Measurements from ENCODE around the gene CHAC1. TPM values are rescaled to one million over a fixed set of nuclear protein-coding genes. Genes with fewer than 3 reads are reported as not detected.

CHAC1 gene
- total RNA-seq, 3 donors from 2014 or later (not counting 1 experiment from before 2014, with no cell fraction given): 1.1 to 1.7 TPM; not detected in 1

- Mint-ChIP-seq H3K4me1 (no peaks in the 10 kb centered on the region), H3K27me3 (ENCODE audit: low read depth in 2 of 2) (no peaks in the 10 kb centered on the region), H3K36me3 (peaks cover 29% of the 10 kb centered on the region), H3K9me3 (no peaks in the 10 kb centered on the region), H3K27ac (no peak overlapping the region), H3K4me3 (no peak overlapping the region)
- H3K4me3 ChIP-seq (ENCODE audit: low read length): no peak overlapping the region
- no peak for DNase-seq
- WGBS (ENCODE audit: insufficient coverage): 100% methylated on average over 3 of the region's 3 CpGs
- peaks cover 49% of the 10 kb centered on the region for H3K36me3 ChIP-seq (ENCODE audit: control insufficient read depth, insufficient read depth, low read length)
- TF ChIP-seq CTCF (IDR thresholded peaks at IDR 0.05): no peak
- no peak overlapping the region for H3K27ac ChIP-seq (ENCODE audit: low read length)
- intact Hi-C loops (cut with micrococcal nuclease): no loop called here
- no peaks in the 10 kb centered on the region for H3K27me3 ChIP-seq (ENCODE audit: control insufficient read depth, insufficient read depth, low read length)
- H3K9me3 ChIP-seq (ENCODE audit: control insufficient read depth, insufficient read depth, low read length): no peaks in the 10 kb centered on the region
- no peaks in the 10 kb centered on the region for H3K4me1 ChIP-seq (ENCODE audit: control insufficient read depth, insufficient read depth, low read length)
- no peak for ATAC-seq
These were observed 38.1 kb downstream of the CHAC1 start for GRCh38 chr15:40991355-40991754.

DNA sequence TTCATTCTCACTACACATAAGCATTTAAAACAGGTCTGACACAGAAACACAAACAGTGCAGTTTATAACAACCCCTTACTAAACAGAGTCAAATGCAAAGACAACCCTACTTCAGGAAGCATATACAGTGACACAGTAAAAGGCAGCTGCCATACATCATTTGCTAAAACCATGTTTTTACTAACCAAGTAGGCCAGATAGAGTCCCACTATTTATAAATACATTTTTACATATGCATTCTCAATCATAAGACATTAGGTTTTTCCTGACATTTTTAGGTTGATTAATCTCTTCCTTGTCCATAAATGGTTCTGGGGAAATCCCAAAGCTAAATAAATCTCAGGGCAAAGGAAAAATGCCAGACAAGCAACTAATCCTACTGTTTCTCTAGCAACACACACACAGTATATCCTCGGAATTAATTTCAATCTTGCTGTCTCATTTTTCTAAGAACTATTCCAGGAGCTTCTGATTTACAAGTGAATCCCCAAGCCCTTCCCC lies 39.0 kb downstream of the CHAC1 start:
- Mint-ChIP-seq H3K4me1 (no peaks in the 10 kb centered on the region), H3K4me3 (no peak overlapping the region), H3K27me3 (ENCODE audit: low read depth in 2 of 2) (no peaks in the 10 kb centered on the region), H3K27ac (no peak overlapping the region), H3K9me3 (no peaks in the 10 kb centered on the region), H3K36me3 (peaks cover 24% of the 10 kb centered on the region)
- TF ChIP-seq CTCF (IDR thresholded peaks at IDR 0.05): no peak
- no peaks in the 10 kb centered on the region for H3K4me1 ChIP-seq (ENCODE audit: control insufficient read depth, insufficient read depth, low read length)
- H3K9me3 ChIP-seq (ENCODE audit: control insufficient read depth, insufficient read depth, low read length): no peaks in the 10 kb centered on the region
- peaks cover 47% of the 10 kb centered on the region for H3K36me3 ChIP-seq (ENCODE audit: control insufficient read depth, insufficient read depth, low read length)
- WGBS (ENCODE audit: insufficient coverage): 100% methylated on average over 1 of the region's 1 CpG
- ATAC-seq (no peak), DNase-seq (no peak)
- no peaks in the 10 kb centered on the region for H3K27me3 ChIP-seq (ENCODE audit: control insufficient read depth, insufficient read depth, low read length)
- intact Hi-C loops (cut with micrococcal nuclease): no loop called here
- no peak overlapping the region for H3K4me3 ChIP-seq (ENCODE audit: low read length)
- H3K27ac ChIP-seq (ENCODE audit: low read length): no peak overlapping the region

GRCh38 chr15:40992825-40993224 lies 39.6 kb downstream of the CHAC1 start:
- Mint-ChIP-seq H3K4me3 (no peak overlapping the region), H3K27ac (no peak overlapping the region), H3K36me3 (peaks cover 18% of the 10 kb centered on the region), H3K4me1 (no peaks in the 10 kb centered on the region), H3K9me3 (no peaks in the 10 kb centered on the region), H3K27me3 (ENCODE audit: low read depth in 2 of 2) (no peaks in the 10 kb centered on the region)
- no peak for ATAC-seq
- intact Hi-C loops (cut with micrococcal nuclease): no loop called here
- H3K36me3 ChIP-seq (ENCODE audit: control insufficient read depth, insufficient read depth, low read length): peaks cover 45% of the 10 kb centered on the region
- no peak for DNase-seq
- H3K27me3 ChIP-seq (ENCODE audit: control insufficient read depth, insufficient read depth, low read length): no peaks in the 10 kb centered on the region
- H3K27ac ChIP-seq (ENCODE audit: low read length): no peak overlapping the region
- H3K9me3 ChIP-seq (ENCODE audit: control insufficient read depth, insufficient read depth, low read length): no peaks in the 10 kb centered on the region
- TF ChIP-seq CTCF (IDR thresholded peaks at IDR 0.05): no peak
- no peak overlapping the region for H3K4me3 ChIP-seq (ENCODE audit: low read length)
- no peaks in the 10 kb centered on the region for H3K4me1 ChIP-seq (ENCODE audit: control insufficient read depth, insufficient read depth, low read length)
- WGBS (ENCODE audit: insufficient coverage): 96% methylated on average over 5 of the region's 5 CpGs

- Histone ChIP-seq H3K27me3 (ENCODE audit: control insufficient read depth, insufficient read depth, low read length) (no peaks in the 10 kb centered on the region), H3K9me3 (ENCODE audit: control insufficient read depth, insufficient read depth, low read length) (no peaks in the 10 kb centered on the region), H3K4me3 (ENCODE audit: low read length) (no peak overlapping the region), H3K4me1 (ENCODE audit: control insufficient read depth, insufficient read depth, low read length) (no peaks in the 10 kb centered on the region), H3K36me3 (ENCODE audit: control insufficient read depth, insufficient read depth, low read length) (peaks cover 49% of the 10 kb centered on the region), H3K27ac (ENCODE audit: low read length) (no peak overlapping the region)
- Mint-ChIP-seq H3K4me3 (no peak overlapping the region), H3K4me1 (no peaks in the 10 kb centered on the region), H3K27ac (no peak overlapping the region), H3K27me3 (ENCODE audit: low read depth in 2 of 2) (no peaks in the 10 kb centered on the region), H3K36me3 (peaks cover 17% of the 10 kb centered on the region), H3K9me3 (no peaks in the 10 kb centered on the region)
- intact Hi-C loops (cut with micrococcal nuclease): no loop called here
- TF ChIP-seq CTCF (IDR thresholded peaks at IDR 0.05): no peak
- DNase-seq (no peak), ATAC-seq (no peak)
- WGBS (ENCODE audit: insufficient coverage): 63% methylated on average over 2 of the region's 3 CpGs
These were observed 42.4 kb downstream of the CHAC1 start for GRCh38 chr15:40995656-40996055.
